B cell (primary cell): Measurements from ENCODE around the gene TMEM52B.

Experiments used
- EZH2 ChIP-seq: IDR thresholded peaks from 2 replicates; pipeline ENCODE4 v1.6.1; 2012; ENCODE audit warnings: borderline replicate concordance, low read depth, mild to moderate bottlenecking, moderate library complexity, low read length; ENCODE audit not compliant: insufficient read depth, poor library complexity, severe bottlenecking
- TF ChIP-seq, protein P1 (sequence below): fragments of 200-600 bp; IDR thresholded peaks from one replicate; pipeline ENCODE4 v1.8.0; 2022; ENCODE audit warnings: antibody characterized with exemption, mild to moderate bottlenecking

DNA sequence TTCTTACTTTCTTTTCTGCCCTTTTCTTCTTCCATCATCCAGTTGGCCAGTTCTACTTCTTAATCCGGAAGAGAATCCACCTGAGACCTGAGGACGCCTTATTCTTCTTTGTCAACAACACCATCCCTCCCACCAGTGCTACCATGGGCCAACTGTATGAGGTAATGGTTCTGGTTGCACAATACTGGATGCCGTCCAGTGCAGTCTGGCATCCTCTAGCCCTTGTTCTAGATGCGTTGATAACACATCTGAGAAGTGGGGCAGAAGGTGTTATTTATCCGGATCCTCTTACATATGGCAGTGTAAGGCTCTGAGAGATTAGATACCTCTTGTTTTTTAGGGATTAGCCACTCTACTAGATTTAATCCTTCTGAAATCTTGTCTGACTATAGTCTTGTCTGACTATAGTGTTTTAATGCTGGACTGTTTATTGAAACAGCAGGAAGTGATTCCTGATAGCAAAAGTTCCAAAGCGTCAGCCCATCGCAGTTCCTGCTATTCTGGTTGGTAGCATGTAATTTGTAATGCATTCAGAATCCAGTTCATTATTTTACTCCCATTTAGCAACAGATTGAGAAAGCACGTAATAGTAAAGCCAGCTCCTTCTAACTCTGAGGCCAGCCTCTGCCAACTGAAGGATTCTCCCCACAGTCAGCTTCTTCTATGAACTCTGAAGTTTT, 41.7 kb downstream of the TMEM52B start:
- TF ChIP-seq, protein P1, sequence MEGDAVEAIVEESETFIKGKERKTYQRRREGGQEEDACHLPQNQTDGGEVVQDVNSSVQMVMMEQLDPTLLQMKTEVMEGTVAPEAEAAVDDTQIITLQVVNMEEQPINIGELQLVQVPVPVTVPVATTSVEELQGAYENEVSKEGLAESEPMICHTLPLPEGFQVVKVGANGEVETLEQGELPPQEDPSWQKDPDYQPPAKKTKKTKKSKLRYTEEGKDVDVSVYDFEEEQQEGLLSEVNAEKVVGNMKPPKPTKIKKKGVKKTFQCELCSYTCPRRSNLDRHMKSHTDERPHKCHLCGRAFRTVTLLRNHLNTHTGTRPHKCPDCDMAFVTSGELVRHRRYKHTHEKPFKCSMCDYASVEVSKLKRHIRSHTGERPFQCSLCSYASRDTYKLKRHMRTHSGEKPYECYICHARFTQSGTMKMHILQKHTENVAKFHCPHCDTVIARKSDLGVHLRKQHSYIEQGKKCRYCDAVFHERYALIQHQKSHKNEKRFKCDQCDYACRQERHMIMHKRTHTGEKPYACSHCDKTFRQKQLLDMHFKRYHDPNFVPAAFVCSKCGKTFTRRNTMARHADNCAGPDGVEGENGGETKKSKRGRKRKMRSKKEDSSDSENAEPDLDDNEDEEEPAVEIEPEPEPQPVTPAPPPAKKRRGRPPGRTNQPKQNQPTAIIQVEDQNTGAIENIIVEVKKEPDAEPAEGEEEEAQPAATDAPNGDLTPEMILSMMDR, result no peak
- TF ChIP-seq EZH2, result no peak
